Kidney (tissue), 14 donors: ENCODE results near the gene RAB13. TPM values are rescaled to one million over a fixed set of nuclear protein-coding genes. Genes with fewer than 3 reads are reported as not detected.

Source experiments
- DNase-seq, 5 donors: peaks; one replicate each; pipeline ENCODE4 v3.0.0-alpha.2; 2013 to 2020
- FAIRE-seq: peaks from 2 replicates; lab custom pipeline; 2012; peaks lifted over from hg19 to GRCh38; lab: Jason Lieb, UNC
- H3K27ac ChIP-seq, 2 donors: one replicate each; pipeline ENCODE4 v1.7.0; 2013; ENCODE audit warnings: low read depth in 2 of 2, low read length in 2 of 2, inconsistent platforms in 1 of 2
- H3K27me3 ChIP-seq: one replicate; pipeline ENCODE4 v1.7.1; 2013; ENCODE audit warnings: low read length, inconsistent platforms; ENCODE audit not compliant: control insufficient read depth, insufficient read depth
- H3K36me3 ChIP-seq, 3 donors: one replicate each; pipeline versions ENCODE4 v1.7.0 to v1.7.1; 2013; ENCODE audit warnings: low read length in 3 of 3, control low read depth in 1 of 3, inconsistent platforms in 1 of 3; ENCODE audit not compliant: insufficient read depth in 3 of 3, control insufficient read depth in 2 of 3
- H3K4me1 ChIP-seq, 3 donors: one replicate each; pipeline versions ENCODE4 v1.7.0 to v1.7.1; 2013; ENCODE audit warnings: low read length in 3 of 3, inconsistent platforms in 1 of 3, low read depth in 1 of 3; ENCODE audit not compliant: control insufficient read depth in 2 of 3, insufficient read depth in 2 of 3
- H3K4me3 ChIP-seq, 3 donors: one replicate each; pipeline versions ENCODE4 v1.7.0 to v1.8.1; 2013; ENCODE audit warnings: low read length in 3 of 3, control low read depth in 1 of 3, inconsistent platforms in 1 of 3
- H3K9ac ChIP-seq, 3 donors: one replicate each; pipeline versions ENCODE4 v1.7.0 to v1.7.1; 2013; ENCODE audit warnings: low read length in 3 of 3, control low read depth in 1 of 3, inconsistent platforms in 1 of 3
- H3K9me3 ChIP-seq, 3 donors: one replicate each; pipeline versions ENCODE4 v1.7.0 to v1.7.1; 2013; ENCODE audit warnings: low read length in 3 of 3, control low read depth in 1 of 3, inconsistent platforms in 1 of 3; ENCODE audit not compliant: control insufficient read depth in 2 of 3, insufficient read depth in 1 of 3
- intact Hi-C: fragments of 100-400 bp; cut with DNase I; formaldehyde crosslinking; loops from one replicate; pipeline ENCODE4 v1.11.1; 2022
- polyA plus RNA-seq: library from polyadenylated mRNA; stranded (reverse); fragments of 350-450 nt; fragmentation: Illumina TruSeq; extraction: RNeasy Lipid Tissue Mini Kit (QIAGEN cat#74804); gene quantifications from one replicate; pipeline ENCODE4 v1.2.3, GENCODE V29; 2014; ENCODE audit warnings: low read depth, low replicate concordance; ENCODE audit not compliant: insufficient read depth
- total RNA-seq: library from RNA; stranded (reverse); fragmentation: NEBNext Ultra II Directional; extraction: Animal tissue kit (Norgen Biotek cat#: 25700); gene quantifications from one replicate; pipeline ENCODE4 v1.2.1, GENCODE V29; 2021
- TF ChIP-seq, protein P1 (sequence below): IDR thresholded peaks from 3 replicates; pipeline ENCODE4 v1.5.1; 2012; ENCODE audit warnings: mild to moderate bottlenecking, moderate library complexity, borderline replicate concordance; ENCODE audit not compliant: insufficient read depth; ENCODE audit errors: extremely low read depth
- donor health status: control.
- donor health status: control.
- donor health status: control.
- donor health status: control.
- donor health status: control.
- donor health status: DM: yes; HTN: yes; CAD: no.
- donor health status: Normal renal cell carcinoma (clear cell type).

The RAB13 gene
- total and polyA plus RNA-seq, 2 donors from 2014 or later, result 142 to 226 TPM

GRCh38 chr1:153946622-153947241 lies 39.4 kb downstream of the RAB13 start, which contains the start of gene DENND4B:
Gene DENND4B, minus strand, starts transcription at chr1:153946718. Its CDS starts 2,344 bp downstream, at chr1:153944374.
- DNase-seq (peak; percentile 84 to 95 (median 89)), FAIRE-seq (no peak)
- peak within 1 kb of the TSS; percentile 58 to 83 (median 65) for H3K4me3 ChIP-seq
- intact Hi-C loops, result no loop called here
- H3K9me3 ChIP-seq, result no peaks in the 10 kb centered on the region
- H3K27me3 ChIP-seq, result no peaks in the 10 kb centered on the region
- H3K27ac ChIP-seq, result peak within 1 kb of the TSS; percentile 86 to 90
- peak within 1 kb of the TSS; percentile 25 to 80 (median 75) for H3K9ac ChIP-seq
- TF ChIP-seq, protein P1, sequence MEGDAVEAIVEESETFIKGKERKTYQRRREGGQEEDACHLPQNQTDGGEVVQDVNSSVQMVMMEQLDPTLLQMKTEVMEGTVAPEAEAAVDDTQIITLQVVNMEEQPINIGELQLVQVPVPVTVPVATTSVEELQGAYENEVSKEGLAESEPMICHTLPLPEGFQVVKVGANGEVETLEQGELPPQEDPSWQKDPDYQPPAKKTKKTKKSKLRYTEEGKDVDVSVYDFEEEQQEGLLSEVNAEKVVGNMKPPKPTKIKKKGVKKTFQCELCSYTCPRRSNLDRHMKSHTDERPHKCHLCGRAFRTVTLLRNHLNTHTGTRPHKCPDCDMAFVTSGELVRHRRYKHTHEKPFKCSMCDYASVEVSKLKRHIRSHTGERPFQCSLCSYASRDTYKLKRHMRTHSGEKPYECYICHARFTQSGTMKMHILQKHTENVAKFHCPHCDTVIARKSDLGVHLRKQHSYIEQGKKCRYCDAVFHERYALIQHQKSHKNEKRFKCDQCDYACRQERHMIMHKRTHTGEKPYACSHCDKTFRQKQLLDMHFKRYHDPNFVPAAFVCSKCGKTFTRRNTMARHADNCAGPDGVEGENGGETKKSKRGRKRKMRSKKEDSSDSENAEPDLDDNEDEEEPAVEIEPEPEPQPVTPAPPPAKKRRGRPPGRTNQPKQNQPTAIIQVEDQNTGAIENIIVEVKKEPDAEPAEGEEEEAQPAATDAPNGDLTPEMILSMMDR, result peak; percentile 91
- peaks cover 2 to 35% (median 11%) of the 10 kb centered on the region in 3 donors for H3K36me3 ChIP-seq
- H3K4me1 ChIP-seq, result peaks cover 0 to 16% (median 3%) of the 10 kb centered on the region in 3 donors

GRCh38 chr1:153945795-153946621 lies 40.1 kb downstream of the RAB13 start:
- H3K36me3 ChIP-seq, result peaks cover 2 to 28% (median 5%) of the 10 kb centered on the region in 3 donors
- H3K4me3 ChIP-seq, result peak overlapping the region; percentile 58 to 83 (median 65)
- peak overlapping the region; percentile 86 to 90 for H3K27ac ChIP-seq
- H3K9me3 ChIP-seq, result no peaks in the 10 kb centered on the region
- intact Hi-C loops, result no loop called here
- TF ChIP-seq, protein P1, result no peak
- DNase-seq, result peak; percentile 61 to 96 (median 75)
- no peak for FAIRE-seq
- H3K9ac ChIP-seq, result peak overlapping the region; percentile 25 to 80 (median 75)
- no peaks in the 10 kb centered on the region for H3K27me3 ChIP-seq
- H3K4me1 ChIP-seq, result peaks cover 0 to 16% (median 3%) of the 10 kb centered on the region in 3 donors

GRCh38 chr1:153945131-153945794 lies 40.9 kb downstream of the RAB13 start:
- H3K27ac ChIP-seq, result peak overlapping the region; percentile 86 to 90
- no peaks in the 10 kb centered on the region for H3K27me3 ChIP-seq
- no peaks in the 10 kb centered on the region for H3K9me3 ChIP-seq
- peak in 4 of 5 donors; percentile 32 to 82 (median 50) for DNase-seq
- peak overlapping the region; percentile 20 to 80 (median 75) for H3K9ac ChIP-seq
- no peak for FAIRE-seq
- peaks cover 0 to 16% (median 3%) of the 10 kb centered on the region in 3 donors for H3K4me1 ChIP-seq
- peak overlapping the region; percentile 58 to 83 (median 65) for H3K4me3 ChIP-seq
- peaks cover 2 to 21% (median 3%) of the 10 kb centered on the region in 3 donors for H3K36me3 ChIP-seq
- intact Hi-C loops, result no loop called here
- TF ChIP-seq, protein P1, result no peak
